SU-DHL-6 (cell line): ENCODE measurements around the gene C3AR1.

ENCODE experiments used
- CTCF ChIP-seq: fragments of 200-600 bp; sonication (generic); IDR thresholded peaks from one replicate; pipeline ENCODE4 v1.5.1; 2017; ENCODE audit warnings: antibody characterized with exemption, mild to moderate bottlenecking, low read length, moderate library complexity; ENCODE audit not compliant: insufficient read depth, poor library complexity, severe bottlenecking
- EZH2phosphoT487 ChIP-seq: fragments of 200-600 bp; sonication (generic), shearing (Covaris generic); conservative IDR thresholded peaks from 2 replicates; pipeline ENCODE4 v1.6.1; 2018; ENCODE audit warnings: mild to moderate bottlenecking, antibody characterized with exemption, low read length, moderate library complexity, mixed read lengths

- no peak for TF ChIP-seq EZH2phosphoT487
- TF ChIP-seq CTCF = no peak
Observed at GRCh38 chr12:8082808-8083100, 16.6 kb upstream of the C3AR1 start.
